ENCODE measurements around the gene CDC34. TPM values are rescaled to one million over a fixed set of nuclear protein-coding genes. Genes with fewer than 3 reads are reported as not detected.

Gene CDC34
- total RNA-seq, 1 experiment from 2014 or later = 87.4 TPM

DNA sequence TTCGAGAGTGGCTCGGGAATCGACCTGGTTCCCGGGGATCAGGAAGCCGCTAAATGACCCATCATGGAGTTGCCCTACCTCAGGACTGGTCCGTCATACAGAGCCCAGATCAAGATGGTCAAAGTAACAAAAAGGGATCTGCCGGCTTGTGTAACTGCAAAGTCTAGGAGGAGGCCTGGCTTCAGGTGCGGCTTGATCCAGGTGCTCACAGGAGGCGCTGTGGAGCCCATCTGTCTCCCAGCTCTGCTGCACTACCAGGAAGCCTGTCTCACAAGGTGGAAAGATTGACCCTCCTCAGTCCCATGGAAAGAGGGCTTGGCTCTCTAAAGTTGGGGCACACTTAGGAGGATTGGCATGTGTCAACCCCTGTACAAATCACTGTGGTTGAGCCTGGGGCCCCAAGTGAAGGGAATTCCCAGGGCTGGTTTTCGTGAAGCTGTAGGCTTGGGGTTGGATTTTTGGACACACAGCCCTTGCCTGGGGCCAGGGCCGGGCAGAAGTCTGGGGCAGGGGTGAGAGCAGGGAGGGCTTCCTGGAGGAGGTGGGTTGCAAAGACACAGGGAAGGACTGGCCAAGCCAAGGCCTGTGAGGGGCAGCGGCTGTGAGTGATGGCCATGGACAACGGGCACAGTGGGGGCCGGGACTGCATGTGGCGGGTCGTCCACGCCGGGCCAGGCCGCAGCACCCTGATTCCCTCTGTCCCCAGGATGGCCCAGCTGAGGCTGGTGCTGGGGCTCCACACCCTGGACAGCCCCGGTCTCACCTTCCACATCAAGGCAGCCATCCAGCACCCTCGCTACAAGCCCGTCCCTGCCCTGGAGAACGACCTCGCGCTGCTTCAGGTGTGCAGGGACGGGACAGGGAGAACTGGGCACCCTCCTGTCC, 16.5 kb downstream of the CDC34 start (continued):
- TF ChIP-seq, protein P1, sequence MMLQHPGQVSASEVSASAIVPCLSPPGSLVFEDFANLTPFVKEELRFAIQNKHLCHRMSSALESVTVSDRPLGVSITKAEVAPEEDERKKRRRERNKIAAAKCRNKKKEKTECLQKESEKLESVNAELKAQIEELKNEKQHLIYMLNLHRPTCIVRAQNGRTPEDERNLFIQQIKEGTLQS (IDR thresholded peaks at IDR 0.05) = no peak
- TF ChIP-seq EZH2 (IDR thresholded peaks at IDR 0.05) = no peak
- TF ChIP-seq EGR1 (IDR thresholded peaks at IDR 0.05; ENCODE audit: low read depth) = no peak
- TF ChIP-seq FOSL1 (IDR thresholded peaks at IDR 0.05; ENCODE audit: low read depth) = no peak
- TF ChIP-seq ZNF274 (IDR thresholded peaks at IDR 0.05; ENCODE audit: low read depth, low read length) = no peak

DNA sequence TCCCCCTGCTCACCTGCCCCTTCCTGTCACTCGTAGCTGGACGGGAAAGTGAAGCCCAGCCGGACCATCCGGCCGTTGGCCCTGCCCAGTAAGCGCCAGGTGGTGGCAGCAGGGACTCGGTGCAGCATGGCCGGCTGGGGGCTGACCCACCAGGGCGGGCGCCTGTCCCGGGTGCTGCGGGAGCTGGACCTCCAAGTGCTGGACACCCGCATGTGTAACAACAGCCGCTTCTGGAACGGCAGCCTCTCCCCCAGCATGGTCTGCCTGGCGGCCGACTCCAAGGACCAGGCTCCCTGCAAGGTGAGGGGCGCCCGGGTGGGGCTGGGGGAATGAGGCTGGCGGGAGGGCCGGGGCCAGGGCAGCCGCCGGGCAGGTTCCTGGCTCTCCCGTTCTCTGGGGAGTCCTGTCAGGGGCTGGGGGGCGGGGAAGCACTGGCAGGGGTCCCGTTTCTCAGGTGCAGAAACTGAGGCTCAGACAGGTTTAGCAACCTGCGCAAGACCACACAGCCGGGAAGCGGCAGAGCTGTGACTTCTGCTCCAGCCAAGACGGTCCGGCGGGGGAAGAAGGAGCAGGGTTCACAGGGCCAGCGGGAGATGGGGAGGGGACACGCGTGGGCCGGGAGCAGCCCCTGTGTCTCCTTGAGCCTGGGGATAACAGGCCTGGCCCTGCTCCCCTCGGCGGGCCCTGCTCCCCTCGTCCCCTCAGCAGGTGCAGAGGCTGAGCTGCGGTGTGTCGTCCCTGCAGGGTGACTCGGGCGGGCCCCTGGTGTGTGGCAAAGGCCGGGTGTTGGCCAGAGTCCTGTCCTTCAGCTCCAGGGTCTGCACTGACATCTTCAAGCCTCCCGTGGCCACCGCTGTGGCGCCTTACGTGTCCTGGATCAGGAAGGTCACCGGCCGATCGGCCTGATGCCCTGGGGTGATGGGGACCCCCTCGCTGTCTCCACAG, 17.6 kb downstream of the CDC34 start:
- RAD21 ChIA-PET (ENCODE audit: low non-redundant PET in 1 of 2, low total read pairs in 2 of 2, uncharacterized antibody in 2 of 2, unreplicated experiment in 2 of 2) = interaction anchor here in 1 of 2 experiments (0.6 kb wide), 1 partner anchor 30 kb away, joined by 5 read pairs; no protein-coding TSS in a partner anchor
- DNase-seq (ENCODE audit: low read depth, low spot score) = no peak
- CTCF ChIA-PET = no interaction called here
- Histone ChIP-seq H3K79me2 (ENCODE audit: insufficient read depth, low read length) (no peaks in the 10 kb centered on the region), H3K4me3 (replicated peaks in 1 of 2; ENCODE audit: low read depth in 1 of 2, low read length in 2 of 2) (no peak overlapping the region), H3K27ac (ENCODE audit: low read depth, low read length) (no peak overlapping the region), H3K4me2 (ENCODE audit: low read length) (no peak overlapping the region), H3K36me3 (ENCODE audit: control insufficient read depth in 1 of 2, insufficient read depth in 2 of 2, low read length in 2 of 2) (no peaks in the 10 kb centered on the region), H4K20me1 (ENCODE audit: insufficient read depth) (no peaks in the 10 kb centered on the region), H3K9me3 (ENCODE audit: control insufficient read depth in 1 of 2, insufficient read depth in 1 of 2, low read depth in 1 of 2, low read length in 2 of 2) (no peaks in the 10 kb centered on the region), H2AFZ (ENCODE audit: low read depth, low read length, poor library complexity, severe bottlenecking) (no peak overlapping the region), H3K27me3 (ENCODE audit: insufficient read depth, low read length) (no peaks in the 10 kb centered on the region), H3K9ac (ENCODE audit: low read length) (no peak overlapping the region), H3K9me2 (ENCODE audit: insufficient read depth) (no peaks in the 10 kb centered on the region), H3K4me1 (ENCODE audit: control insufficient read depth in 1 of 2, insufficient read depth in 2 of 2, low read length in 2 of 2) (peaks cover 0 to 10% of the 10 kb centered on the region in 2 experiments; a peak in 1 of 4 replicates)
- intact Hi-C loops (cut with micrococcal nuclease) = no loop called here
- no TSS peak for BruUV-seq (replicated peaks)
- ATAC-seq = no peak
- POLR2A ChIA-PET = no interaction called here
- no peak for TF ChIP-seq CBX3 (IDR thresholded peaks at IDR 0.05; ENCODE audit: low read depth)
- no peak for TF ChIP-seq ZFX (IDR thresholded peaks at IDR 0.05)
- TF ChIP-seq ELF1 (IDR thresholded peaks at IDR 0.05; ENCODE audit: borderline replicate concordance, low read depth) = no peak
- TF ChIP-seq SIN3A (IDR thresholded peaks at IDR 0.05; ENCODE audit: low read depth) = no peak
- TF ChIP-seq, protein P1 (IDR thresholded peaks at IDR 0.05) = no peak
- TF ChIP-seq JUND (IDR thresholded peaks at IDR 0.05) = no peak
- TF ChIP-seq EZH2 (IDR thresholded peaks at IDR 0.05) = no peak
- no peak for TF ChIP-seq EZH2phosphoT487 (IDR thresholded peaks at IDR 0.05; ENCODE audit: borderline replicate concordance)
- TF ChIP-seq, protein P2, sequence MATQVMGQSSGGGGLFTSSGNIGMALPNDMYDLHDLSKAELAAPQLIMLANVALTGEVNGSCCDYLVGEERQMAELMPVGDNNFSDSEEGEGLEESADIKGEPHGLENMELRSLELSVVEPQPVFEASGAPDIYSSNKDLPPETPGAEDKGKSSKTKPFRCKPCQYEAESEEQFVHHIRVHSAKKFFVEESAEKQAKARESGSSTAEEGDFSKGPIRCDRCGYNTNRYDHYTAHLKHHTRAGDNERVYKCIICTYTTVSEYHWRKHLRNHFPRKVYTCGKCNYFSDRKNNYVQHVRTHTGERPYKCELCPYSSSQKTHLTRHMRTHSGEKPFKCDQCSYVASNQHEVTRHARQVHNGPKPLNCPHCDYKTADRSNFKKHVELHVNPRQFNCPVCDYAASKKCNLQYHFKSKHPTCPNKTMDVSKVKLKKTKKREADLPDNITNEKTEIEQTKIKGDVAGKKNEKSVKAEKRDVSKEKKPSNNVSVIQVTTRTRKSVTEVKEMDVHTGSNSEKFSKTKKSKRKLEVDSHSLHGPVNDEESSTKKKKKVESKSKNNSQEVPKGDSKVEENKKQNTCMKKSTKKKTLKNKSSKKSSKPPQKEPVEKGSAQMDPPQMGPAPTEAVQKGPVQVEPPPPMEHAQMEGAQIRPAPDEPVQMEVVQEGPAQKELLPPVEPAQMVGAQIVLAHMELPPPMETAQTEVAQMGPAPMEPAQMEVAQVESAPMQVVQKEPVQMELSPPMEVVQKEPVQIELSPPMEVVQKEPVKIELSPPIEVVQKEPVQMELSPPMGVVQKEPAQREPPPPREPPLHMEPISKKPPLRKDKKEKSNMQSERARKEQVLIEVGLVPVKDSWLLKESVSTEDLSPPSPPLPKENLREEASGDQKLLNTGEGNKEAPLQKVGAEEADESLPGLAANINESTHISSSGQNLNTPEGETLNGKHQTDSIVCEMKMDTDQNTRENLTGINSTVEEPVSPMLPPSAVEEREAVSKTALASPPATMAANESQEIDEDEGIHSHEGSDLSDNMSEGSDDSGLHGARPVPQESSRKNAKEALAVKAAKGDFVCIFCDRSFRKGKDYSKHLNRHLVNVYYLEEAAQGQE (IDR thresholded peaks at IDR 0.05; ENCODE audit: low read depth) = no peak
- no peak for TF ChIP-seq CEBPB (IDR thresholded peaks at IDR 0.05; ENCODE audit: low read depth)
- TF ChIP-seq, protein P3, sequence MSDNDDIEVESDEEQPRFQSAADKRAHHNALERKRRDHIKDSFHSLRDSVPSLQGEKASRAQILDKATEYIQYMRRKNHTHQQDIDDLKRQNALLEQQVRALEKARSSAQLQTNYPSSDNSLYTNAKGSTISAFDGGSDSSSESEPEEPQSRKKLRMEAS (IDR thresholded peaks at IDR 0.05) = no peak
- no peak for TF ChIP-seq YY1 (IDR thresholded peaks at IDR 0.05; ENCODE audit: extremely low read depth, insufficient replicate concordance, low read depth, low read length)
- no peak for TF ChIP-seq TCF7L2 (IDR thresholded peaks at IDR 0.05; ENCODE audit: borderline replicate concordance, extremely low read depth, insufficient read depth, insufficient read length)
- no peak for TF ChIP-seq POLR2AphosphoS5 (IDR thresholded peaks at IDR 0.05; ENCODE audit: low read depth, low read length)
- no peak for TF ChIP-seq ZNF274 (IDR thresholded peaks at IDR 0.05; ENCODE audit: low read depth, low read length)
